GM20000 (cell line): ENCODE results near the gene PRICKLE2.

Experiments used
- DNase-seq: peaks from one replicate; pipeline ENCODE4 v3.0.0; 2012; ENCODE audit warnings: low spot score
- CTCF ChIP-seq: IDR thresholded peaks from 2 replicates; pipeline ENCODE4 v1.5.1; 2012; ENCODE audit warnings: mild to moderate bottlenecking, control low read depth; ENCODE audit errors: extremely low read depth, missing control alignments

PRICKLE2 gene

GRCh38 chr3:64129106-64129505 lies 96.2 kb downstream of the PRICKLE2 start:
- TF ChIP-seq CTCF = no peak
- DNase-seq = no peak

- DNase-seq = no peak
- no peak for TF ChIP-seq CTCF
Measured at GRCh38 chr3:64125561-64125960, 99.7 kb downstream of the PRICKLE2 start.

GRCh38 chr3:64123931-64124330 lies 101.3 kb downstream of the PRICKLE2 start:
- no peak for TF ChIP-seq CTCF
- DNase-seq = no peak

GRCh38 chr3:64122476-64122875 lies 102.8 kb downstream of the PRICKLE2 start:
- no peak for TF ChIP-seq CTCF
- no peak for DNase-seq

GRCh38 chr3:64121750-64122311 lies 103.4 kb downstream of the PRICKLE2 start:
- no peak for TF ChIP-seq CTCF
- DNase-seq = no peak

GRCh38 chr3:64120876-64121275 lies 104.4 kb downstream of the PRICKLE2 start:
- TF ChIP-seq CTCF = no peak
- no peak for DNase-seq

- no peak for TF ChIP-seq CTCF
- no peak for DNase-seq
Measured at GRCh38 chr3:64117483-64117882, 107.8 kb downstream of the PRICKLE2 start.

GRCh38 chr3:64114651-64115050 lies 110.6 kb downstream of the PRICKLE2 start:
- no peak for TF ChIP-seq CTCF
- no peak for DNase-seq
